HEK293 (cell line): Measurements from ENCODE around the gene ZNF559.
A peak's percentile ranks its signal among the peaks of the same experiment; 100 is the strongest.
"Not testable (repeated sequence)": the region's sequence is repeated elsewhere in the genome, so short reads cannot be mapped to it uniquely, and the experiment has no call there.

ENCODE experiments used
- CTCF ChIA-PET: fragments of 350-600 bp; formaldehyde crosslinking; extraction: SDS; loops from one replicate; lab custom pipeline; 2021; ENCODE audit warnings: antibody characterized with exemption; lab: Yijun Ruan, JAX
- POLR2A ChIA-PET: fragments of 300-600 bp; formaldehyde crosslinking; extraction: SDS; loops from one replicate; lab custom pipeline; 2020; ENCODE audit warnings: antibody characterized with exemption, inconsistent platforms; lab: Yijun Ruan, JAX
- H3K27ac ChIP-seq: fragments of 200-500 bp; sonication (Bioruptor generic); 2 replicates; pipeline ENCODE4 v1.5.1; 2014; ENCODE audit warnings: low read depth, low read length, control low read depth, inconsistent platforms; ENCODE audit errors: extremely low read depth
- H3K36me3 ChIP-seq, 2 experiments: fragments of 200-500 bp in 1 of 2; sonication (Bioruptor generic) in 1 of 2; 1 replicate in 1 of 2; 2 replicates in 1 of 2; pipeline ENCODE4 v1.5.1; 2014 to 2017; ENCODE audit warnings: inconsistent platforms in 2 of 2, low read length in 2 of 2; ENCODE audit not compliant: control insufficient read depth in 2 of 2, insufficient read depth in 1 of 2
- H3K4me1 ChIP-seq: fragments of 200-500 bp; sonication (Bioruptor generic); 2 replicates; pipeline ENCODE4 v1.5.1; 2014; ENCODE audit warnings: mild to moderate bottlenecking, low read length, inconsistent platforms; ENCODE audit not compliant: control insufficient read depth, insufficient read depth
- H3K4me3 ChIP-seq: 2 replicates; pipeline ENCODE4 v1.5.1; 2011; ENCODE audit warnings: low read depth, mild to moderate bottlenecking, control low read depth, low read length, moderate library complexity
- H3K9me3 ChIP-seq: fragments of 200-500 bp; sonication (Bioruptor generic); 2 replicates; pipeline ENCODE4 v1.5.1; 2014; ENCODE audit warnings: low read depth, low read length, inconsistent platforms; ENCODE audit not compliant: control insufficient read depth, insufficient read depth
- FEZF1 ChIP-seq: fragments of 450-650 bp; formaldehyde crosslinking; IDR thresholded peaks from 2 replicates; pipeline ENCODE4 v1.5.1; 2016; ENCODE audit warnings: missing biosample characterization, missing genetic modification characterization
- GLI2 ChIP-seq: fragments of 450-650 bp; formaldehyde crosslinking; IDR thresholded peaks from 2 replicates; pipeline ENCODE4; 2017; ENCODE audit warnings: missing biosample characterization, missing genetic modification characterization, low read depth, borderline replicate concordance
- KLF10 ChIP-seq: fragments of 450-650 bp; IDR thresholded peaks from 2 replicates; pipeline ENCODE4 v1.5.1; 2018; ENCODE audit warnings: missing biosample characterization, mild to moderate bottlenecking, missing genetic modification characterization
- KLF7 ChIP-seq: fragments of 450-650 bp; formaldehyde crosslinking; IDR thresholded peaks from 2 replicates; pipeline ENCODE4 v1.5.1; 2016; ENCODE audit warnings: missing biosample characterization, missing genetic modification characterization, borderline replicate concordance
- SCRT1 ChIP-seq: fragments of 450-650 bp; formaldehyde crosslinking; IDR thresholded peaks from 2 replicates; pipeline ENCODE4 v1.5.1; 2016; ENCODE audit warnings: missing biosample characterization, missing genetic modification characterization, borderline replicate concordance
- SP3 ChIP-seq: fragments of 450-650 bp; formaldehyde crosslinking; IDR thresholded peaks from 2 replicates; pipeline ENCODE4 v1.5.1; 2016; ENCODE audit warnings: missing biosample characterization, missing genetic modification characterization
- ZFHX2 ChIP-seq: fragments of 450-650 bp; formaldehyde crosslinking; conservative IDR thresholded peaks from 2 replicates; pipeline ENCODE4 v1.5.1; 2016; ENCODE audit warnings: missing biosample characterization, missing genetic modification characterization
- ZNF24 ChIP-seq: fragments of 450-650 bp; formaldehyde crosslinking; IDR thresholded peaks from 2 replicates; pipeline ENCODE4 v1.5.1; 2016; ENCODE audit warnings: missing biosample characterization, missing genetic modification characterization
- ZNF292 ChIP-seq: fragments of 450-650 bp; formaldehyde crosslinking; IDR thresholded peaks from 2 replicates; pipeline ENCODE4 v1.5.1; 2016; ENCODE audit warnings: low read depth, missing biosample characterization, missing genetic modification characterization, borderline replicate concordance
- ZNF335 ChIP-seq: fragments of 450-650 bp; formaldehyde crosslinking; conservative IDR thresholded peaks from 2 replicates; pipeline ENCODE4 v1.5.1; 2016; ENCODE audit warnings: missing biosample characterization, missing genetic modification characterization
- ZNF391 ChIP-seq: fragments of 450-650 bp; formaldehyde crosslinking; IDR thresholded peaks from 2 replicates; pipeline ENCODE4 v1.5.1; 2016; ENCODE audit warnings: low read depth, missing biosample characterization, missing genetic modification characterization, borderline replicate concordance
- ZNF394 ChIP-seq: fragments of 450-650 bp; formaldehyde crosslinking; IDR thresholded peaks from 2 replicates; pipeline ENCODE4 v1.5.1; 2016; ENCODE audit warnings: missing biosample characterization, missing genetic modification characterization, mild to moderate bottlenecking, moderate library complexity, borderline replicate concordance
- ZNF416 ChIP-seq: fragments of 450-650 bp; formaldehyde crosslinking; IDR thresholded peaks from 2 replicates; pipeline ENCODE4 v1.5.1; 2016; ENCODE audit warnings: missing biosample characterization, missing genetic modification characterization
- ZNF433 ChIP-seq: fragments of 450-650 bp; formaldehyde crosslinking; IDR thresholded peaks from 2 replicates; pipeline ENCODE4 v1.5.1; 2016; ENCODE audit warnings: missing biosample characterization, missing genetic modification characterization, low read depth
- ZNF521 ChIP-seq: fragments of 450-650 bp; formaldehyde crosslinking; IDR thresholded peaks from 2 replicates; pipeline ENCODE4 v1.5.1; 2017; ENCODE audit warnings: missing biosample characterization, mild to moderate bottlenecking, missing genetic modification characterization
- ZNF555 ChIP-seq: fragments of 450-650 bp; formaldehyde crosslinking; conservative IDR thresholded peaks from 2 replicates; pipeline ENCODE4 v1.5.1; 2017; ENCODE audit warnings: missing biosample characterization, mild to moderate bottlenecking, missing genetic modification characterization, inconsistent platforms
- ZNF707 ChIP-seq: fragments of 450-650 bp; formaldehyde crosslinking; IDR thresholded peaks from 2 replicates; pipeline ENCODE4 v1.5.1; 2016; ENCODE audit warnings: missing biosample characterization, missing genetic modification characterization
- TF ChIP-seq, protein P1 (sequence below): fragments of 450-650 bp; formaldehyde crosslinking; IDR thresholded peaks from 2 replicates; pipeline ENCODE4 v1.5.1; 2016; ENCODE audit warnings: missing biosample characterization, missing genetic modification characterization
- TF ChIP-seq, protein P2 (sequence below): fragments of 450-650 bp; formaldehyde crosslinking; IDR thresholded peaks from 2 replicates; pipeline ENCODE4 v1.5.1; 2016; ENCODE audit warnings: missing biosample characterization, missing genetic modification characterization
- TF ChIP-seq, protein P3 (sequence below): sonication (generic); formaldehyde crosslinking; IDR thresholded peaks from 2 replicates; pipeline ENCODE4 v1.8.1; 2022; ENCODE audit warnings: mild to moderate bottlenecking, moderate library complexity, missing genetic modification reagents
- TF ChIP-seq, protein P4 (sequence below): fragments of 450-650 bp; formaldehyde crosslinking; IDR thresholded peaks from 2 replicates; pipeline ENCODE4 v1.5.1; 2016; ENCODE audit warnings: missing biosample characterization, missing genetic modification characterization
- TF ChIP-seq, protein P5 (sequence below): fragments of 450-650 bp; formaldehyde crosslinking; IDR thresholded peaks from 2 replicates; pipeline ENCODE4 v1.5.1; 2016; ENCODE audit warnings: missing biosample characterization, missing genetic modification characterization
- TF ChIP-seq, protein P6 (sequence below): fragments of 450-650 bp; formaldehyde crosslinking; IDR thresholded peaks from 2 replicates; pipeline ENCODE4 v1.5.1; 2016; ENCODE audit warnings: missing biosample characterization, missing genetic modification characterization, low read depth
- TF ChIP-seq, protein P7 (sequence below): fragments of 450-650 bp; formaldehyde crosslinking; IDR thresholded peaks from 2 replicates; pipeline ENCODE4 v1.5.1; 2016; ENCODE audit warnings: missing biosample characterization, missing genetic modification characterization
- TF ChIP-seq, protein P8 (sequence below): fragments of 450-650 bp; formaldehyde crosslinking; IDR thresholded peaks from 2 replicates; pipeline ENCODE4 v1.5.1; 2016; ENCODE audit warnings: missing biosample characterization, missing genetic modification characterization

The ZNF559 gene

DNA sequence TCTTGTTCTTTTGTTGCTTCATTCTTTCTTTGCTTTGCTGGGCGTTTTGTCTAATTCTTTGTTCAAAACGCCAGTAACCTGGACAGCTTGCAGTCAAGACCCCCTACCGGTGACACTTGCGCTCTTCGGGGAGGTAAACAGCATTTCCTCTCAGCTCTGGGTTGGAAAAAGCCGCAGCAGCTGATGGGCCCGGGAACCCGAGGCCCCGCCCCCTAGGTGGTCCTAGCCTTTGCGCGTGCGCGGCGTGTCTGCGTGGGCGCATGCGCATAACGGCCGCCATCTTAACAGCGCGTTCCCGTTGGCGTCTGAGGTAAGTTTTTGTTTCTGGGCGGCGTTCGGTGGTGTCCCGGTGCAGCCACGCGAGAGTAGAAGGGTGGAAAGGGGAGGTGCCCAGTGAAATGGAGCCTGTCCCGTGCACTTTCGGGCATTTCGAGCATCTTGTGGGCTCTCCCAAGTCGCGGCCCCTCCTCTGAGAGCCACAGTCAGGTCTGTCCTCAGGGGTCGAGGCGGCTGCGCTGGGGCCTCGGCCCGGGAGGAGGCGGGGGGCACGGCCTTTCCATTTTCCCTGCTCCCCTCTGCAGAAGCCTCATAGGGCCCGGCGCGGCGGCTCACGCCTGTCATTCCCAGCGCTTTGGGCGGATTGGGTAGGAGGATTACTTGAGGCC lies at the start of gene ZNF559 (continued):
- TF ChIP-seq, protein P1, sequence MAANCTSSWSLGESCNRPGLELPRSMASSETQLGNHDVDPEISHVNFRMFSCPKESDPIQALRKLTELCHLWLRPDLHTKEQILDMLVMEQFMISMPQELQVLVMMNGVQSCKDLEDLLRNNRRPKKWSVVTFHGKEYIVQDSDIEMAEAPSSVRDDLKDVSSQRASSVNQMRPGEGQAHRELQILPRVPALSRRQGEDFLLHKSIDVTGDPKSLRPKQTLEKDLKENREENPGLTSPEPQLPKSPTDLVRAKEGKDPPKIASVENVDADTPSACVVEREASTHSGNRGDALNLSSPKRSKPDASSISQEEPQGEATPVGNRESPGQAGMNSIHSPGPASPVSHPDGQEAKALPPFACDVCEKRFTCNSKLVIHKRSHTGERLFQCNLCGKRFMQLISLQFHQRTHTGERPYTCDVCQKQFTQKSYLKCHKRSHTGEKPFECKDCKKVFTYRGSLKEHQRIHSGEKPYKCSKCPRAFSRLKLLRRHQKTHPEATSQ (tag by site-specific recombination) = no peak
- no peak for TF ChIP-seq SCRT1 (tag by site-specific recombination)
- TF ChIP-seq ZNF433 (tag by site-specific recombination) = no peak
- TF ChIP-seq ZNF416 (tag by site-specific recombination) = no peak
- TF ChIP-seq, protein P2, sequence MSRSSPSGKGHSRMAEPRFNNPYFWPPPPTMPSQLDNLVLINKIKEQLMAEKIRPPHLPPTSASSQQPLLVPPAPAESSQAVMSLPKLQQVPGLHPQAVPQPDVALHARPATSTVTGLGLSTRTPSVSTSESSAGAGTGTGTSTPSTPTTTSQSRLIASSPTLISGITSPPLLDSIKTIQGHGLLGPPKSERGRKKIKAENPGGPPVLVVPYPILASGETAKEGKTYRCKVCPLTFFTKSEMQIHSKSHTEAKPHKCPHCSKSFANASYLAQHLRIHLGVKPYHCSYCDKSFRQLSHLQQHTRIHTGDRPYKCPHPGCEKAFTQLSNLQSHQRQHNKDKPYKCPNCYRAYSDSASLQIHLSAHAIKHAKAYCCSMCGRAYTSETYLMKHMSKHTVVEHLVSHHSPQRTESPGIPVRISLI (tag by site-specific recombination) = no peak
- no peak for TF ChIP-seq KLF10 (tag by site-specific recombination)
- peak; percentile 67; the same call in 1 of the 2 replicates for TF ChIP-seq KLF7
- no peak for TF ChIP-seq ZNF292 (tag by site-specific recombination)
- no peak for TF ChIP-seq GLI2
- TF ChIP-seq FEZF1 (tag by site-specific recombination) = no peak
- TF ChIP-seq ZFHX2 (tag by site-specific recombination) = peak; percentile 24; the same call in 1 of the 2 replicates
- TF ChIP-seq, protein P3, sequence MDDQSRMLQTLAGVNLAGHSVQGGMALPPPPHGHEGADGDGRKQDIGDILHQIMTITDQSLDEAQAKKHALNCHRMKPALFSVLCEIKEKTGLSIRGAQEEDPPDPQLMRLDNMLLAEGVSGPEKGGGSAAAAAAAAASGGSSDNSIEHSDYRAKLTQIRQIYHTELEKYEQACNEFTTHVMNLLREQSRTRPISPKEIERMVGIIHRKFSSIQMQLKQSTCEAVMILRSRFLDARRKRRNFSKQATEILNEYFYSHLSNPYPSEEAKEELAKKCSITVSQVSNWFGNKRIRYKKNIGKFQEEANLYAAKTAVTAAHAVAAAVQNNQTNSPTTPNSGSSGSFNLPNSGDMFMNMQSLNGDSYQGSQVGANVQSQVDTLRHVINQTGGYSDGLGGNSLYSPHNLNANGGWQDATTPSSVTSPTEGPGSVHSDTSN (CRISPR knock-in tag) = no peak
- no peak for TF ChIP-seq ZNF24 (tag by site-specific recombination)
- no peak for TF ChIP-seq ZNF521 (tag by site-specific recombination)
- TF ChIP-seq, protein P4, sequence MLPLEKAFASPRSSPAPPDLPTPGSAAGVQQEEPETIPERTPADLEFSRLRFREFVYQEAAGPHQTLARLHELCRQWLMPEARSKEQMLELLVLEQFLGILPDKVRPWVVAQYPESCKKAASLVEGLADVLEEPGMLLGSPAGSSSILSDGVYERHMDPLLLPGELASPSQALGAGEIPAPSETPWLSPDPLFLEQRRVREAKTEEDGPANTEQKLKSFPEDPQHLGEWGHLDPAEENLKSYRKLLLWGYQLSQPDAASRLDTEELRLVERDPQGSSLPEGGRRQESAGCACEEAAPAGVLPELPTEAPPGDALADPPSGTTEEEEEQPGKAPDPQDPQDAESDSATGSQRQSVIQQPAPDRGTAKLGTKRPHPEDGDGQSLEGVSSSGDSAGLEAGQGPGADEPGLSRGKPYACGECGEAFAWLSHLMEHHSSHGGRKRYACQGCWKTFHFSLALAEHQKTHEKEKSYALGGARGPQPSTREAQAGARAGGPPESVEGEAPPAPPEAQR = no peak
- TF ChIP-seq, protein P5, sequence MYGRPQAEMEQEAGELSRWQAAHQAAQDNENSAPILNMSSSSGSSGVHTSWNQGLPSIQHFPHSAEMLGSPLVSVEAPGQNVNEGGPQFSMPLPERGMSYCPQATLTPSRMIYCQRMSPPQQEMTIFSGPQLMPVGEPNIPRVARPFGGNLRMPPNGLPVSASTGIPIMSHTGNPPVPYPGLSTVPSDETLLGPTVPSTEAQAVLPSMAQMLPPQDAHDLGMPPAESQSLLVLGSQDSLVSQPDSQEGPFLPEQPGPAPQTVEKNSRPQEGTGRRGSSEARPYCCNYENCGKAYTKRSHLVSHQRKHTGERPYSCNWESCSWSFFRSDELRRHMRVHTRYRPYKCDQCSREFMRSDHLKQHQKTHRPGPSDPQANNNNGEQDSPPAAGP (tag by site-specific recombination) = no peak
- TF ChIP-seq ZNF707 (tag by site-specific recombination) = no peak
- no peak for TF ChIP-seq ZNF394 (tag by site-specific recombination)
- no peak for TF ChIP-seq ZNF555 (tag by site-specific recombination)
- no peak for TF ChIP-seq ZNF391 (tag by site-specific recombination)
- TF ChIP-seq, protein P6, sequence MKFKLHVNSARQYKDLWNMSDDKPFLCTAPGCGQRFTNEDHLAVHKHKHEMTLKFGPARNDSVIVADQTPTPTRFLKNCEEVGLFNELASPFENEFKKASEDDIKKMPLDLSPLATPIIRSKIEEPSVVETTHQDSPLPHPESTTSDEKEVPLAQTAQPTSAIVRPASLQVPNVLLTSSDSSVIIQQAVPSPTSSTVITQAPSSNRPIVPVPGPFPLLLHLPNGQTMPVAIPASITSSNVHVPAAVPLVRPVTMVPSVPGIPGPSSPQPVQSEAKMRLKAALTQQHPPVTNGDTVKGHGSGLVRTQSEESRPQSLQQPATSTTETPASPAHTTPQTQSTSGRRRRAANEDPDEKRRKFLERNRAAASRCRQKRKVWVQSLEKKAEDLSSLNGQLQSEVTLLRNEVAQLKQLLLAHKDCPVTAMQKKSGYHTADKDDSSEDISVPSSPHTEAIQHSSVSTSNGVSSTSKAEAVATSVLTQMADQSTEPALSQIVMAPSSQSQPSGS (tag by site-specific recombination) = no peak
- TF ChIP-seq, protein P7, sequence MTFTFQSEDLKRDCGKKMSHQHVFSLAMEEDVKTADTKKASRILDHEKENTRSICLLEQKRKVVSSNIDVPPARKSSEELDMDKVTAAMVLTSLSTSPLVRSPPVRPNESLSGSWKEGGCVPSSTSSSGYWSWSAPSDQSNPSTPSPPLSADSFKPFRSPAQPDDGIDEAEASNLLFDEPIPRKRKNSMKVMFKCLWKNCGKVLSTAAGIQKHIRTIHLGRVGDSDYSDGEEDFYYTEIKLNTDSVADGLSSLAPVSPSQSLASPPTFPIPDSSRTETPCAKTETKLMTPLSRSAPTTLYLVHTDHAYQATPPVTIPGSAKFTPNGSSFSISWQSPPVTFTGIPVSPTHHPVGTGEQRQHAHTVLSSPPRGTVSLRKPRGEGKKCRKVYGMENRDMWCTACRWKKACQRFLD (tag by site-specific recombination) = no peak
- peak; percentile 70 for TF ChIP-seq SP3 (tag by site-specific recombination)
- TF ChIP-seq ZNF335 (tag by site-specific recombination) = peak; percentile 74
- TF ChIP-seq, protein P8, sequence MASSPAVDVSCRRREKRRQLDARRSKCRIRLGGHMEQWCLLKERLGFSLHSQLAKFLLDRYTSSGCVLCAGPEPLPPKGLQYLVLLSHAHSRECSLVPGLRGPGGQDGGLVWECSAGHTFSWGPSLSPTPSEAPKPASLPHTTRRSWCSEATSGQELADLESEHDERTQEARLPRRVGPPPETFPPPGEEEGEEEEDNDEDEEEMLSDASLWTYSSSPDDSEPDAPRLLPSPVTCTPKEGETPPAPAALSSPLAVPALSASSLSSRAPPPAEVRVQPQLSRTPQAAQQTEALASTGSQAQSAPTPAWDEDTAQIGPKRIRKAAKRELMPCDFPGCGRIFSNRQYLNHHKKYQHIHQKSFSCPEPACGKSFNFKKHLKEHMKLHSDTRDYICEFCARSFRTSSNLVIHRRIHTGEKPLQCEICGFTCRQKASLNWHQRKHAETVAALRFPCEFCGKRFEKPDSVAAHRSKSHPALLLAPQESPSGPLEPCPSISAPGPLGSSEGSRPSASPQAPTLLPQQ (tag by site-specific recombination) = peak; percentile 18; the same call in 1 of the 2 replicates
- TF ChIP-seq, all 188 proteins: peak for 28

DNA sequence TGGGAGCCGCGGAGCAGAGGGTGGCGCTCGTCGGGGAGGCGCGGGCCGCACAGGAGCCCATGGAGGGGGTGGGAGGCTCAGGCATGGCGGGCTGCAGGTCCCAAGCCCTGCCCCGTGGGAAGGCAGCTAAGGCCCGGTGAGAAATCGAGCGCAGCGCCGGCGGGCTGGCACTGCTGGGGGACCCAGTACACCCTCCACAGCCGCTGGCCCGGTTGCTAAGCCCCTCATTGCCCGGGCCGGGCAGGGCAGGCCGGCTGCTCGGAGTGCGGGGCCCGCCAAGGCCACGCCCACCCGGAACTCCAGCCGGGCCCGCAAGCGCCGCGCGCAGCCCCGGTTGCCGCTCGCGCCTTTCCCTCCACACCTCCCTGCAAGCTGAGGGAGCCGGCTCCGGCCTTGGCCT lies 40.5 kb upstream of the ZNF559 start:
- H3K27ac ChIP-seq, H3K36me3 ChIP-seq, H3K9me3 ChIP-seq, H3K4me1 ChIP-seq, POLR2A ChIA-PET, CTCF ChIA-PET, H3K4me3 ChIP-seq: not testable (repeated sequence)
